IgD-negative memory B cell (primary cell): Measurements from ENCODE around the gene NLGN1. TPM values are rescaled to one million over a fixed set of nuclear protein-coding genes. Genes with fewer than 3 reads are reported as not detected.
"Not testable (repeated sequence)": the region's sequence is repeated elsewhere in the genome, so short reads cannot be mapped to it uniquely, and the experiment has no call there.

Experiments used
- H3K27ac Mint-ChIP-seq, 3 donors: one replicate each; pipeline ENCODE4 v1.8.0; 2020 to 2022; ENCODE audit warnings: mild to moderate bottlenecking in 3 of 3, mixed read lengths in 3 of 3, moderate library complexity in 1 of 3
- H3K27me3 Mint-ChIP-seq: one replicate; pipeline ENCODE4 v1.8.0; 2021; ENCODE audit warnings: mixed read lengths
- H3K36me3 Mint-ChIP-seq: one replicate; pipeline ENCODE4 v1.8.0; 2020; ENCODE audit warnings: mild to moderate bottlenecking, mixed read lengths
- H3K4me1 Mint-ChIP-seq, 3 donors: one replicate each; pipeline ENCODE4 v1.8.0; 2020 to 2022; ENCODE audit warnings: mixed read lengths in 3 of 3, mild to moderate bottlenecking in 1 of 3
- H3K4me3 Mint-ChIP-seq, 4 donors: one replicate each; pipeline ENCODE4 v1.8.0; 2020 to 2022; ENCODE audit warnings: mild to moderate bottlenecking in 4 of 4, mixed read lengths in 4 of 4, moderate library complexity in 3 of 4
- H3K9me3 Mint-ChIP-seq, 3 donors: one replicate each; pipeline ENCODE4 v1.8.0; 2020 to 2021; ENCODE audit warnings: mixed read lengths in 3 of 3, mild to moderate bottlenecking in 1 of 3
- polyA plus RNA-seq: library from polyadenylated mRNA; unstranded; fragments of 300-500 nt; fragmentation: Illumina TruSeq; gene quantifications from one replicate; pipeline ENCODE4 v1.2.3, GENCODE V29; 2021

Gene NLGN1
- polyA plus RNA-seq, 1 donor from 2014 or later, result not detected

DNA sequence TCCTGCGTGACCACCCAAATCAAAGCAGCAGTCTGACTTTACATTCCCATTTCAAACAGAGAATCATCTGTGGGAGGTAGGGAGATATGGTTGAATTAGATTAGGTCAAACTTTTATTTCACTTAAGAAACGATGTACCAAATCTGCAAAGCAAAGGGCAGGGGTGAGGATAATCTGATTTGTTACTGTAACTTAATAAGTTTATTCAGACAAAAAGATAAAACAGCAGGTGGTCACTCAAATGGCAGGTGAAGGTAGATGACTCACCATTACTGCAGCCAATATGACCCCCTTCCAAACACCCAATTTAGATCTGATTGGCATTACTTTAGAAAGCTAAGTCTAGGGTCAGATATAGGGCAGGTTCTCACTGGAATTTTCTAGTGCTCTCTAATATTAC is 810.6 kb downstream of the NLGN1 start:
- Mint-ChIP-seq H3K36me3 (no peaks in the 10 kb centered on the region), H3K27ac (no peak overlapping the region), H3K27me3 (no peaks in the 10 kb centered on the region), H3K4me3 (no peak overlapping the region), H3K9me3 (peaks cover 0 to 4% (median 0%) of the 10 kb centered on the region in 3 donors), H3K4me1 (peaks cover 0 to 2% (median 0%) of the 10 kb centered on the region in 3 donors)

DNA sequence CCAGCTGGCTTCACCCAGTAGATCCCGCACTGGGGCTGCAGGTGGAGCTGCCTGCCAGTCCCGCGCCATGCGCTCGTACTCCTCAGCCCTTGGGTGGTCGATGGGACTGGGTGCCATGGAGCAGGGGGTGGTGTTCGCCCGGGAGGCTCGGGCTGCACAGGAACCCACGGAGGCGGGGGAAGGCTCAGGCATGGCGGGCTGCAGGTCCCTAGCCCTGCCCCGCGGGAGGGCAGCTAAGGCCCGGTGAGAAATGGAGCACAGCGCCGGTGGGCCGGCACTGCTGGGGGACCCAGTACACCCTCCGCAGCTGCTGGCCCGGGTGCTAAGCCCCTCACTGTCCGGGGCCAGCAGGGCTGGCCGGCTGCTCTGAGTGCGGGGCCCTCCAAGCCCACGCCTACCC is 814.4 kb downstream of the NLGN1 start:
- H3K27ac Mint-ChIP-seq, H3K4me1 Mint-ChIP-seq, H3K36me3 Mint-ChIP-seq, H3K9me3 Mint-ChIP-seq, H3K27me3 Mint-ChIP-seq, H3K4me3 Mint-ChIP-seq: not testable (repeated sequence)

DNA sequence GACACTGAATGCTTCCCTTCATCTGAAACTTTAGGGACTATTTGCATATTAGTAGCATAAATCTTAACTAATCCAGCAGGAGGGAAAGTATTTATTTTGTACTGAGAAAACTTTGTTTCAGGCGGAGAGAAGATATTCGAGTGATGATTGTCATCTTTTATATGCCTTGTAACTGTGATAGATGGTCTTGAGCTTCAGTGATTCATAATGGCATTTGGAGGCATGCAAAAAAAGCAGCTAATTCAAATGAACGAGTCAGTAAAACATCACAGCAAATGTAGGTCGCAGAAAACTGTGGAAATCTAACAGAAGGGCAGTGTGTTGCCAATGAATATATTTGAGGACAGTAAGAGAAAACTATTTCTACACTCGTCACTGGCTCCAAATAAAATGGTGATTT is 817.9 kb downstream of the NLGN1 start:
- H3K9me3 Mint-ChIP-seq, result peaks cover 0 to 2% (median 0%) of the 10 kb centered on the region in 3 donors
- no peak overlapping the region for H3K27ac Mint-ChIP-seq
- H3K4me3 Mint-ChIP-seq, result no peak overlapping the region
- H3K27me3 Mint-ChIP-seq, result no peaks in the 10 kb centered on the region
- no peaks in the 10 kb centered on the region for H3K36me3 Mint-ChIP-seq
- H3K4me1 Mint-ChIP-seq, result no peaks in the 10 kb centered on the region

DNA sequence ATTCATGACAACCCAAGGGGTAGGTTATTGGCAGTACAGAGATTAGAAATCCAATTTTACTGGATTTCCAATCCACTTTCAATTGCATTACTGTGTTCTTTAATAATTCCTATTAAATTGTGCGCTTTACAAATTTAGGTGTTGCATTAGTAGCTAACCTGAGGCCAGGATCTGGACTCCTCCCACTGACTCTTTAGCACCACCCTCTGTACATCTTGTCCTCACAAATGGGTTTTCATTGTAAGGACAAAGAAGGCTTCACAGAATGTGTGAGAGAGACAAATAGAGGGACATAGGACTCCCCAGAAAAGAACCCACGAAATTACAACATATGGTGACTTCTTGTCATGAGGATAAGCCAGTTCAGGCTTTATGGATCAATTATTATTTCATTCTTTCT is 818.5 kb downstream of the NLGN1 start:
- H3K36me3 Mint-ChIP-seq, result no peaks in the 10 kb centered on the region
- H3K4me1 Mint-ChIP-seq, result no peaks in the 10 kb centered on the region

DNA sequence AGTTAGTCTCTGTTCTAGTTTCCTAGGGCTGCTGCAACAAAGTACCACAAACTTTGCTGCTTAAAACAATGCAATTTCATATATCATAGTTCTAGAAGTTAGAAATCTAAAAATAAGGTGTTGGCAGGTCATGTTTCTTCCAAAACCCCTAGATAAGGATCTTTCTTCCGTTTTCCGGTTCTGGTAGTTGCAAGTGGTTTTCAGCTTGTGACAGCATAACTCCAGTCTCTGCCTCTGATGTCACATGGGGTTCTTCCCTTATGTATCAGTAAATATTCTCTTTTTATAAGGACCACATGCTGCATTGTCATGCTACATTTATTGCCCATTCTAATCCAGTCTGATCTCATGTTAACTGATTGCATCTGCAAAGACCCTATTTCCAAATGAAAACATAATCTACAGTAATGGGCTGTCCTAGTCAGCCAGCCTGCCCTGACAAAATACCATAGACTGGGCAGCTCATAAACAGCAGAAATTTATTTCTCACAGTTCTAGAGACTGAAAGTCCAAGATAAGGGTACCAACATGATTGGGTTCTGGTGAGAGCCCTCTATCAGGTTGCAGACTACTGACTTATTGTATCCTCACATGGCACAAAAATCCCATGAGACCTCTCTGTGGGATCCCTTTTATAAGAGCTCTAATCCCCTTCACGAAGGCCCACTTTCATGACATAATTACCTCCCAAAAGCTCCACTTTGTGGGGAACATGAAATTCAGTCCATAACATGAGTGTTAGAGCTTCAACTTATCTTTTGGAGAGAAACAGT is 819.6 kb downstream of the NLGN1 start:
- Mint-ChIP-seq H3K36me3 (no peaks in the 10 kb centered on the region), H3K4me3 (no peak overlapping the region)

More for the DNA sequence above, 818.5 kb downstream of the NLGN1 start:
- Mint-ChIP-seq H3K27me3 (no peaks in the 10 kb centered on the region), H3K4me3 (no peak overlapping the region), H3K27ac (no peak overlapping the region), H3K9me3 (peaks cover 0 to 2% (median 0%) of the 10 kb centered on the region in 3 donors)

DNA sequence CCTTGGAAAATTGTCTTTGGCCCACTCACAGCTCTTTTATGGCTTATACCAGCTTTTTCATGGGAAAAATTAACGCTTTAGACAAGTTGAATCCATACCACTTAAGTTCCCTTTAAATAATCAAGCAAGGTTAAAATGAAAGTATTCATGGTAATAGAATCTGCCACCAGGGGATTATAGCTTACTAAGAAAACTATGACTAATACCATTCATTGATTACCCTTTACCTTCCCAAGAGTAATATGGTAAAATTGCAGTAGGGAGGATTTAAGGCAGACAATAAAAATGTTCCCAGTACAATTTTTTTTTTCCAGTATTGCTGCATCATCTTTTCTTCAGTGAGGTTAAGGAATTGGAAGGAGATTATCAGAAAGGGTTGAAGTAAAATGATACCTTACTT is 820.5 kb downstream of the NLGN1 start:
- no peak overlapping the region for H3K27ac Mint-ChIP-seq
- H3K4me1 Mint-ChIP-seq, result no peaks in the 10 kb centered on the region
- no peaks in the 10 kb centered on the region for H3K36me3 Mint-ChIP-seq
- H3K9me3 Mint-ChIP-seq, result peaks cover 0 to 2% (median 0%) of the 10 kb centered on the region in 3 donors
- no peak overlapping the region for H3K4me3 Mint-ChIP-seq
- H3K27me3 Mint-ChIP-seq, result no peaks in the 10 kb centered on the region

More for the DNA sequence above, 819.6 kb downstream of the NLGN1 start:
- no peaks in the 10 kb centered on the region for H3K4me1 Mint-ChIP-seq
- no peak overlapping the region for H3K27ac Mint-ChIP-seq
- H3K9me3 Mint-ChIP-seq, result peaks cover 0 to 2% (median 0%) of the 10 kb centered on the region in 3 donors
- H3K27me3 Mint-ChIP-seq, result no peaks in the 10 kb centered on the region

DNA sequence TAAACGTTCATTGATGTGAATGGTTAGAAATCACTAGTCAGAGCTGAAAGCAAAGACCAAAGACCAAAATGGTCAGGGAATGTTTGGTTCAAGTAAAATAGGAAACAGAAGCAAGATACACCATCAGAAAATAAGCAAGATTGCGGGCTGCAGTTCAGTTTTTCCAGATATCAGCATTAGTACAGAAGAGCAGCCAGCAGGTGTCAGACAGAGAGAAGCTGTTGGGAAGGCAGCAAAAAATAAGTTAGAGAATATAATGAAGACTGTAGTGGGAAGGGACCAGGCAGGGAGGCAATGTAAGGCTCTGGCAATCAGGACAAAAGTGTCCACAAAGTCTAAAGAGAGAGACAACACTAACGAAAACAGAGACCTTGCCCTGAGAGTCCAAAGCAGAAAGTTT is 822.2 kb downstream of the NLGN1 start:
- no peak overlapping the region for H3K27ac Mint-ChIP-seq
- no peak overlapping the region for H3K4me3 Mint-ChIP-seq
- no peaks in the 10 kb centered on the region for H3K27me3 Mint-ChIP-seq
- no peaks in the 10 kb centered on the region for H3K4me1 Mint-ChIP-seq
- peaks cover 3% of the 10 kb centered on the region for H3K36me3 Mint-ChIP-seq
- peaks cover 0 to 2% (median 0%) of the 10 kb centered on the region in 3 donors for H3K9me3 Mint-ChIP-seq

DNA sequence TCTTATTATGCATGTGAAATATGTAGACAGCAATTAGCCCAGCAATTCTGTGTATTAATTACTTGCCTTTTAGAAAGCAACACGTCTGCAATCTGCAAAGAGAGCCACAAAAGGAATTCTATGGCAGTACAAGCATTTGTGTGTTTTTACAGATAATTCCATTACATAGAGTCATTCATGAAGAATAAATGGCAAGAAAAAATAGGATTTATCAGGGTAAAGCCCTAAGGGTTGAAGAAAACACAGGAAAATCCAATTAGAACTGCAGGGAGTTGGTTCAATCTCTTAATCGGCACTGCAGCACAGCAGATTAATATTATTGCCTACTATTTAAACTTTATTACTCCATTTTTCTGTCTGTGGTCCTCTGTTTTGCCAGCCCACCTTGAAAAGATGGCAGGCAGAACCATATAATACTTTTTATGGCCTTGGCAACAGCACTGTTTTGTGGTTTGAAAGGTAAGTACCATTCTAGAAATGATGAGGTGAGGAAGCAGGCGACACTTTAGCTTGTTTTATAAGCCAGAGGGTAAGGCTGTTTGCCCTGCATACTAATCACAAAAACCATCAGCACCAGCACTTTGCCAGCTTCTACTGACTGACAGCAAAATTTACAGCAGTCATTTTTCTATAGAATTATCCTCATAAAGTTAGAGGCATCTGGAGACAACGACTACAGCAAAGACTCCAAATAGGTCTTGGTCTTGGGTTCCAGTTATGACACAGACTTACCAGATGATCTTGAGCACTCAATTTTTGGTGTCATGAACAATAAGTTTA is 823.4 kb downstream of the NLGN1 start:
- H3K36me3 Mint-ChIP-seq, result peaks cover 3% of the 10 kb centered on the region
- no peaks in the 10 kb centered on the region for H3K27me3 Mint-ChIP-seq

DNA sequence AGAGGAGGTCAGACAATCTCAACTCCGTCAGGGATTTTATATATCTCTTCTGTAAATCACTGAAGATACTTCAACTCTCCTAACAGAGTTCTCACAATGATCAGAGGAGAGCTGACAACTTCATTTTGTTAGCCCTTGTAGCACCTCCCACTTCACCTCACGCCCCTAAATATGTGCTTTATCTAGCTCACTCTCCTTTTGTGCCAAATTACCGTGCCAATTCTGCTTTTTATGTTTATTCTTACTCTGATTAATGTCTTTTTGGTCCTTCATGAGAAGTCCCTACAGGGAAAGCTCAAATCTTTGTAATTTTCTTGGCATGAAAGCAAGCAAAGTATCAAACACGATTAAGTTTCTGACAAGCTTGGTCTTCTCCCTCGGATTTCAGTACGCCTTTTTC is 825.5 kb downstream of the NLGN1 start:
- Mint-ChIP-seq H3K36me3 (peaks cover 3% of the 10 kb centered on the region), H3K9me3 (peaks cover 0 to 3% (median 0%) of the 10 kb centered on the region in 3 donors), H3K4me3 (no peak overlapping the region), H3K4me1 (no peaks in the 10 kb centered on the region), H3K27ac (no peak overlapping the region), H3K27me3 (no peaks in the 10 kb centered on the region)

More for the DNA sequence above, 823.4 kb downstream of the NLGN1 start:
- Mint-ChIP-seq H3K4me3 (no peak overlapping the region), H3K27ac (no peak overlapping the region), H3K4me1 (no peaks in the 10 kb centered on the region), H3K9me3 (peaks cover 0 to 2% (median 0%) of the 10 kb centered on the region in 3 donors)

DNA sequence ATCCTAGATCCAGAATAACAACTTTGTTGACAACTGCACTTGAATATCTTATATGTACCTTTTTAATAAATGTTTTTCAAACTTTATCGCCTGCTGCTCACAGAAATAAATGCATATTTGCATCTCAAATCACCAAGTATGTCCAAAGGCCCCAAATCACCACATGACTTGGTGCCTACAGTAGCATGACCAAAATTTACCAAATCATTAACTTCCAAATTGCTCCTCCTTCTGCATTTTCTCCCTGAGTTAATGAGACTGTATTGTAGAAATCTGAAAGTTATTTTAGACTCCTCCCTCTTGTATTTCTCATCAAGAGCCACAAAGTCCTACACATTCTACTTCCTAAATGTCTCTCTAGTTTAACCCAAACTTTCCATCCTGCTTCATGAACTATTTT is 826.1 kb downstream of the NLGN1 start:
- no peak overlapping the region for H3K27ac Mint-ChIP-seq
- peaks cover 0 to 3% (median 0%) of the 10 kb centered on the region in 3 donors for H3K9me3 Mint-ChIP-seq
- H3K4me3 Mint-ChIP-seq, result no peak overlapping the region
- no peaks in the 10 kb centered on the region for H3K4me1 Mint-ChIP-seq
- peaks cover 3% of the 10 kb centered on the region for H3K36me3 Mint-ChIP-seq
- H3K27me3 Mint-ChIP-seq, result no peaks in the 10 kb centered on the region

DNA sequence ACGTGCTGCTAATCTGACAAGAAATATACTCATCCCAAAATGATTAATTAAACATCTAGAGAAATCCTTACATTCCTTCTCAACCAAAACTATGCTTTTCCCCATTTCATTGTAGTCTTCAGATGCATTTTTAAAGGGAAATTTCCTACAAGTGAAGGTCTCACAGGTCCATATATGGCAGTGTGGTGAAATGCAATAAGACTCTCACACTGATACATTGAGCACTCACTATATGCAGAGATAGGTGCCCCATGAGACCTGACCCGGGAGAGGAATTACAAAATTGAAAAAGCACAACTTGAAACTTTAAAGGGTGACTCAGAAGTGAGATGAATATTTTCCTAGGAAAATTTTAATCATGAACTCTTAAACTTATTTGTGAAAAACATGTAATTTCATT is 832.4 kb downstream of the NLGN1 start:
- no peak overlapping the region for H3K27ac Mint-ChIP-seq
- H3K4me3 Mint-ChIP-seq, result no peak overlapping the region
- H3K36me3 Mint-ChIP-seq, result no peaks in the 10 kb centered on the region
- H3K9me3 Mint-ChIP-seq, result peaks cover 1 to 15% (median 4%) of the 10 kb centered on the region in 3 donors
- no peaks in the 10 kb centered on the region for H3K4me1 Mint-ChIP-seq
- H3K27me3 Mint-ChIP-seq, result no peaks in the 10 kb centered on the region

DNA sequence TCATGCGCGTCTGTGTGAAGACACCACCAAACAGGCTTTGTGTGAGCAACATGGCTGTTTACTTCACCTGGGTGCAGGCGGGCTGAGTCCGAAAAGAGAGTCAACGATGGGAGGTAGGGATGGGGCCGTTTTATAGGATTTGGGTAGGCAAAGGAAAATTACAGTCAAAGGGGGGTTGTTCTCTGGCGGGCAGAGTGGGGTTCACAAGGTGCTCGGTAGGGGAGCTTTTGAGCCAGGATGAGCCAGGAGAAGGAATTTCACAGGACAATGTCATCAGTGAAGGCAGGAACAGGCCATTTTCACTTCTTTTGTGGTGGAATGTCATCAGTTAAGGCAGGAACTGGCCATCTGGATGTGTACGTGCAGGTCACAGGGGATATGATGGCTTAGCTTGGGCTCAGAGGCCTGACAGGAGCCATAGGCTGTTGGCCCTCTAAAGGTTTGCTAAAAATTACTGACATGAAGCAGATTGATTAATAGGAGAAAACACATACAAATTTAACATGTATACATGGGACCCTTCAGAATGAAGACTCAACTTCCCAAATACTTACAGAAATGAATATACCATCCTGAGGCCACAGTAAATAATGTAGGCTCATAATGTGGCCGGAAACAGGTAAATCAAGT is 834.6 kb downstream of the NLGN1 start:
- not testable (repeated sequence) for H3K4me1 Mint-ChIP-seq, H3K36me3 Mint-ChIP-seq, H3K4me3 Mint-ChIP-seq, H3K27me3 Mint-ChIP-seq
- Mint-ChIP-seq H3K27ac (peak overlapping the region in 1 of 3 donors; percentile 31), H3K9me3 (peaks cover 1 to 17% (median 4%) of the 10 kb centered on the region in 3 donors)

DNA sequence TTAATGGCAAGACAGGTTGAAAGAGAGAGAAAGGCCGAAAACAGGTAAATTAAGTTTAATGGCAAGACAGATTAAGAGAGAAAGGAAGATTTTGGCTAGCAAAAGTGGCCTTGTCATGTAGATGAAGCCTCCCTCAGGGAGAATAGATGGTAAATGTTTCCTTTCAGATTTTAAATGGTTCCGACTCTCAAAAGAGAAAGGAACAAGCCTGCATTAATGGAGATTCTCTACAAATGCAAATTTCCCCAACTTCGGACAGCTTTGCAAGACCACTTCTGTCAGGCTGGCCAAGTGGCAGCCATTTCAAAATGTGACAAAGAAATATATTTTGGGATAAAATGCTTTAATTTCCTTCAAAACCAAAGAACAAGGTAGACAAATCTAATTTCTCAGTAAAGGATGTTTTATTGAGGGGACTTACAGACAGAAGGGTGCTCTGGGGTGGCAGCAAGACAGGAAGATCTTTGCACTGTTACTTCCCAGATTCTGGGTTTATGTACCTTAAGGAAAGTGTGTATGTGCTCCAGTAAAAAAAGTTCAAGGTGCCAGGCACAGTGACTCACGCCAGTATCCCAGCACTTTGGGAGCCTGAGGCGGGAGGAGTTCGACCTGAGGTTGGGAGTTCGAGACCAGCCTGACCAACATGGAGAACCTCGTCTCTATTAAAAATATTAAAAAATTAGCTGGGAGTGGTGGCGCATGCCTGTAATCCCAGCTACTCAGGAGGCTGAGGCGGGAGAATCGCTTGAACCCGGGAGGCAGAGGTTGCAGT is 835.3 kb downstream of the NLGN1 start:
- Mint-ChIP-seq H3K36me3 (no peaks in the 10 kb centered on the region), H3K4me1 (no peaks in the 10 kb centered on the region), H3K27ac (peak overlapping the region in 1 of 3 donors; percentile 31), H3K9me3 (peaks cover 1 to 17% (median 4%) of the 10 kb centered on the region in 3 donors), H3K4me3 (no peak overlapping the region), H3K27me3 (no peaks in the 10 kb centered on the region)

DNA sequence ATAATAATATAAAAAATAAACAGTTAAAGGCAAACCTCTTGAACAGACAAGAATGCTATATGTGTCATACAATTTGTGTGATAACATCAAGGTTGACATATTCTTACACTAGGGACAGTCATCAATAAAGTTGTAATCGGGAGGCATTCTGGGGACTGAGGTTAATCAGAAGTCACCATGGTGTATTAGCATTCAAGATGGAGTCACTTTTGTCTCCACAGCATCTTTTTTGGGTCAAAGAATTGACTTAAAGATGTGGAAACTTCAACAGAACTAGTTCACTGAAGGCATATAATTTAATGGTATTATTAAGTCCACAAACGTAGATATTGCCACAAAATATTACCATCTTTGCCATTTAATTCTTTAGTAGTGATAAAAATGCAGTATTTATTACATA is 836.0 kb downstream of the NLGN1 start:
- Mint-ChIP-seq H3K4me3 (no peak overlapping the region), H3K4me1 (no peaks in the 10 kb centered on the region), H3K36me3 (no peaks in the 10 kb centered on the region)

More for the DNA sequence above, 836.0 kb downstream of the NLGN1 start:
- H3K27me3 Mint-ChIP-seq, result no peaks in the 10 kb centered on the region
- H3K27ac Mint-ChIP-seq, result no peak overlapping the region
- H3K9me3 Mint-ChIP-seq, result peaks cover 1 to 17% (median 4%) of the 10 kb centered on the region in 3 donors
